GM21717 (cell line): ENCODE data around the gene CYYR1.

Source experiments
- ATAC-seq: cut with Tn5 transposase; IDR thresholded peaks from one replicate; pipeline ENCODE4 v1.9.1; 2021; ENCODE audit warnings: mild to moderate bottlenecking, moderate library complexity; ENCODE audit not compliant: unreplicated experiment

CYYR1 gene

DNA sequence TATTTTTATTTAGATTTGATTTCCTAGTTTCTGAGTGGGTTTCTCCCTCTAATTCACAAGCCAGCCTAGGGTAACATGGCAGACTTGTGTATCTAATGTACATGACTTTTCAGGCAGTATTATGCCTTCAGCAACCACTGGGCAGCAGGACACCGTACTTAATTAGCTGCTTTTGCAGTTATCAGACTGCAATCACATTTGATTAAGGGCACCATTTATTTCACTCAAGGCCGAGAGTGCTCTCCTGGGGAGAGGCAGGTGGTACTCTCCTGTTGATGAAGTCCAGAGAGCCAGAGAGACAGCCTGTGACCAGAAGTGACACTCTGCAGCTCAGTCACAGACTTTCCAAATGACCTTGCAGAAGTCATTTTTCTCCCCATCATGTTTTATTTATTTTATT lies 18.7 kb downstream of the CYYR1 start:
- ATAC-seq: no peak

DNA sequence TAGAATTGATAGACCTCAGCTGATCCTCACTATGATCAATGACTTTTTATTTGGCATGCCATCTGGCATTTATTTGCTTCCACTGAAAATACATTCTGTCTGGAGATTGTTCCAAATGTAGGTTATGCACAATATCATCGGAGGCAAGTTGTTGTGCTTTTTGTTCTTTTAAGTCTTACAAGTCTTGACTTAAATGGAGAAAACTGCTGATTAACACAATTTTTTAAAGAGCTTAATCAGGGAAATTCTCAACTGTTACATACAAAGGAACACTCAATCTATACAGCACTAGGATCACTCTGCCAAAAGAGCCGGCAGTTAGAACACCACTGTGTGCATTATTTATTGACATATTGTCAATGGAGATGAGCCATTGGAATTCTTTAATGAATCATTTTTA lies 19.2 kb downstream of the CYYR1 start:
- ATAC-seq: no peak

DNA sequence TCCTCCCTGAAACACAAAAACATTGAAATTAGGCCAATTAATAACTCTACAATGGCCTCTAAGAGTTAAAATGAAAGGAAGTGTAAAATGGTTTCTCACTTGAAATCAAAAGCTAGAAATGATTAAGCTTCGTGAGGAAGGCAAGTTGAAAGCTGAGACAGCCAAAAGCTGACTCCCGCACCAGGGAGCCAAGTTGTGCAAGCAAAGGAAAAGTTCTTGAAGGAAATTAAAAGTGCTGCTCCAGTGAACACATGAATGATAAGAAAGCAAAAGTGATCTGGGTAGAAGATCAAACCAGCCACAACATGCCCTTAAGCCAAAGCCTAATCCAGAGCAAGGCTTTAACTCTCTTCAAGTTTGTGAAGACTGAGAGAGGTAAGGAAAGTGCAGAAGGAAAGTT lies 22.8 kb downstream of the CYYR1 start:
- no peak for ATAC-seq

DNA sequence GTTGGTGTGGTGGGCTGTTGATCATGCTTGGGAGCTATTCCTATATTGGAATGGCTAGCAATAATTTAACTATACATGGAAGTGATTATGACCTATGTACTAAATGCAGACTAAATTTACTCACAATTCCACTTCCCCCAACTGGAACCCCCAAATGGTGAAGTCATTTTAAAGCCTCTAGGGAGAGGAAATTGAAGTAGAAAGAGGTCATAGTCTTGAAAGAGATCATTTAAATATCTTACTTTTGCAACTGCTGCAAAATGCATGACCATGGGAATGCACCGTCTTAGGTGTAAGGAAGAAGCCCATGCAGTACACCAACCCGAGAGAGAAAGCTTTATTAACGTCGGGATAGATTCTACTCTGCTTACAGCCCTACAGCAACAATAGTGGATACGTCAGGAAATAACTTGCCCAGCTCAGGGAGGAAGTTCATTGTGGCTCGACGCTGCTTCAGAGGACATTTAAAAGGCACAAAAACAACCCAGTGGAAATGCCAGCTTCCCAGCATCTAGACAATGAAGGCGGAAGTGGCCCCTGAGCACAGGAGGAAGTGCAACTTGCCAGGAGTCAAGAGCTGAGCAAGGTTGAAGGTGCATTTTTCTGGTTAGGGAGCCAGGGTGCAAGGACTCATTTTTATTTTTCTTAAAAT lies 26.5 kb downstream of the CYYR1 start:
- ATAC-seq: no peak

DNA sequence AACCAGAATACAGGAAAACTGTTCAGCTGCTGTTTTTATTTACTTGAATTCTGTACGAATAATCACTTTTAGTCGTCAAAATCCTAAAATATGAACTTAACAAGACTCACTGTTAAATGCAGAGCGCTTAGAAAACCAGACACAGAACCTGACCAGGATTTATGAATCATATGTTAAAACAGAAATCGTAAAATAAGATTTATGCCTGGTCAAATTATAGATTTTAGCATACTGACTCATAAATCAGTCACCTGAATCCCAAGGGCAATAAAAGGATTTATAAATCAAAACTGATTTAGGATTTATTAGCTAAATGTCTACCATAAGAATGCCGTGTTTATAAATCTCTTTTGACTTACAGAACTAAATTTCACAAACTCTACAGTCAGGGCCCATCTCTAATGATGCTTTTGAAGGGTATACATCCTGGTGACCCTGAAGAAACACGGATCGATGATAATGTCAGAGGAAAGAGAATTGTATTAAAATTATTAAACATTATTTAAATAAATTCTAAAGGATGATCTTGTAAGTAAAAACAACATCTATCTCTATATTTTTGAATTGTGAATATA lies 28.8 kb downstream of the CYYR1 start:
- no peak for ATAC-seq

DNA sequence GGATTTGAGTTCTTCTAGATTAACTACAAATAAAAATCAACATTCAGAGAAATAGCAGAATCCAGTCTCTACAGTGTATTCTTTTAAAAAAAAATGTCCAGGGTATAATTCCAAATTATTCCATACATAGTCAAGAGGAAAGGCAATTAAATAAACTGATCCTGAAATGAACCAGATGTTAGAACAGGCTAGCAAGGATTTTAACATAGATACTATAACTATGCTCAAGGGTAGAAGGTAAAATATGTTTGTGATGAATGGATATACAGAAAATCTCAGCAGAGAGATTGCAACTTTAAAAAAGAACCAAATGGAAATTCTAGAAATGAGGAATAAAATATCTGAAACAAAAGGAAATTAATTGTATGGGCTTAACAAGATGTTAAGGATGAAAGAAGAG lies 32.4 kb downstream of the CYYR1 start:
- no peak for ATAC-seq

DNA sequence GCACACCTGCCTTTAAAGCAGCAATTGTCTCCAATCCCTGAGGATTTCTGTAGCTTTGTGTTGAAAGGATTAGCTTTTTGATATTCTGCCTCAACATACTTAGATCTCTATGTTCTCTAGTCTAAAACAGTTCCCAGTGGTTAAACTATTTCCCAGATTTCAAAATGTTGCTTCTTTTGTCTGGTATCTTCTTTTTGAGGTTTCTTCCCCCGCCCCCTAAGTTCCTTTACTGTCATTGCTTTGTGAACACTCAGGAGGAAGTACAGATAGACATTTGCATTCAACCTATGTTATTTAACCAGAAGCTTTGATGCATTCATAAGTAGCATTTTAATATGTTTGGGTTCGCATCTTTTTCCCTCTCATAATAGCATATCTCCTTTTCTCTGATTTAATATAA lies 33.5 kb downstream of the CYYR1 start:
- ATAC-seq: no peak

DNA sequence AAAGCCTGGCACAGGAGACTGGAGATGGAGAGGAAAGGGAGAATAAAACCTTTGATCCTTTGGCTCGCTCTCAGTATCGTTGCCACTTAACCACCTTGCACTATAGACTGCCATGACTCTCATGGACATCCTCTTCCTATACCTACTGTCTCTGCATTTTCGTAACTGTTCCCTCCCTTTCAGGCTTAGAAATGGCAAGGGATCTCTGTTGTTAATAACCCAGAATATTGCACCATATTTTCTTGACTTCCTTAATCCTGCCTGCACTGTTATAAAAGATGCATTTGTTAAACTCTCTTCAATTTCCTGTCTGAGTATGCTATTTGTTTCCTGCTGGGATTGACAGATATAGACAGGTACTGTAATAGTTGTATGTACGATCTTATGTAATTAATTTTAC lies 38.6 kb downstream of the CYYR1 start:
- no peak for ATAC-seq

DNA sequence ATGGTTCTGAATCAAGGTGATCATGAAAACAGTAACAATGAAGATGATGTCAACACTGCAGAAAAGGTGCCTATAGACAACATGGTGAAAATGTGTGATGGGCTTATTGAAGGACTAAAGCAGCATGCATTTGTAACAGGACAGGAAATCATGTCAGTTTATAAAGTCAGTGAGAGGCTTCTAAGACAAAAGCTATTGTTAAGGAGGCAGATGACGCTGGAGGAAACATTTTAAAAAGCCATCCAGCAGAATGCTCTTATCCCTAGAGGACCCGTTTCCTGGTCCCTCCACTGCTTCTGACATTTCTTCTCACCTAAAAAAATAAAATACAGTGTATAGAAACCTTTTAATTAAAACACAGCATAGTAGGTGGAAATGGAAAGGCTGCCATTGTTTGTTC lies 40.9 kb downstream of the CYYR1 start:
- ATAC-seq: no peak

DNA sequence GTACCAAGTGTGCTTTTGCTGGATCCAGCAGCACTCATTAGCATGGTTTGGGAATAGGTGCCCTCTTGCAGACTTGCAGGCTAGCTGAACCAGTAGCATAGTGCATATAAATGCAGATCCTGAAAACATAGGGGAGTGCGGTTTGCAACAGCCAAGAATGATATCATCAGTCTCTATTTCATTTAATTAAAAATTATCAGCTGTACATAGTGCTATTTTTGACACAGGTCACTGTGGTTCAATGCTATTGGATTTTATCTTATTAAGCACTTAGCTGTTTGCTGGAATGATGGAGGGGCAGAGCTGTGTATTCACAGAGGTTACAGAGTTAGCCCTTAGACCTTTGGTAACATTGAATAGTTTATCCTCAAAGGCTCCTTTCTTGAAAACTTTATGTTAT lies 43.6 kb downstream of the CYYR1 start:
- ATAC-seq: no peak

DNA sequence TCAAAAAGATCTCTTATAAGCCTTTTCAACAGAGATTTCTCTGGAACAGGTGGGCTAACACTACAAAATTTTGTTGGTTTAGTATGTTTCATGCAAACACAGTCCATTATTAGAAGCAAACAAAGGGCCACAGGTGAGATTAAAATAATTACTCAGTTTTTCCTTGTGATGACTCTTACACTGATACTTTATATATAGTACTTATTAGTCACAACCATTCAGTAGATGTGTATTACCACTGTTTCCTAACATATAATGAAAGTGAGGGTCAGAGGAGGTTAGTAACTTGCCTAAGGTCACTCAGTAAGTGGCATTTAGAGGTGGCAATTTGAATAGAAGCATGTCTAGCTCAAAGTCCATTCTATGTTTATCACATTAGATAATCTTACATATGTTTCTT lies 44.2 kb downstream of the CYYR1 start:
- ATAC-seq: no peak

DNA sequence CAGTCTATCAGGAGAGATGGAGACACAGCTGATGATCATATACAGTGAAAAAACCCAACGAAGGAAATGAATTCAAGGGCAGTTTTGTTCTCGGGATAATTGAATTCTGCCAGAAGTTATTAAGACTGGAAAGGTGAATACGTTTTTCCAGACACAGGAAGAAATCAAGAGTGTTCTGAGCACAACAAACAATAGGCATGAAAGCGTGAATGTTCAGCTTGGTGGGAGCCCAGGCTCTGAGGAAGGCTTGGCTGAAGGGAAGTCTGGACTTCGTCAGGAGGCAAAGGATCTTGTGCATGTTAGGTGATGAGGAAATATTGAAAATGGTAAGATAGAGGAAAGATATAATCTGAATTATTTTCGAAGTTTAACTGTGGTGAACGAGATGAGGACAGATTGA lies 50.4 kb downstream of the CYYR1 start:
- ATAC-seq: no peak

DNA sequence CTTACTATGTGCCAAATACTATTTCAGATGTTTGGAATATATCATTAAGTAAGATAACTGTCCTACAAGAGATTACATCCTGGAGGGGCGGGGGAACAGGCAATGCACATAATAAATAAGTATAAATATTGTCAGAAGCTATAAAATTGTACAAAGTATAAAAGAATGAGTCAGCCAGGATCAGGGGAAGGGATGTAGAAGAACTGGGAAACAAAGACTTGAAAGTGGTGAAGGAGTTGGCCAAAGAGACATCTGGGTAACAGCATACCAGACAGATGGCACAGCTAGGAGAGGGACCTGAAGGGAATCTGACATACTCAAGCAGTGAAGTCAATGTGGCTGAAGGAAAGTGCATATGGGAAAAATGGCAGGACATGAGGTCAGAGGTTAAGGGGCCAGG lies 53.9 kb downstream of the CYYR1 start:
- ATAC-seq: no peak

DNA sequence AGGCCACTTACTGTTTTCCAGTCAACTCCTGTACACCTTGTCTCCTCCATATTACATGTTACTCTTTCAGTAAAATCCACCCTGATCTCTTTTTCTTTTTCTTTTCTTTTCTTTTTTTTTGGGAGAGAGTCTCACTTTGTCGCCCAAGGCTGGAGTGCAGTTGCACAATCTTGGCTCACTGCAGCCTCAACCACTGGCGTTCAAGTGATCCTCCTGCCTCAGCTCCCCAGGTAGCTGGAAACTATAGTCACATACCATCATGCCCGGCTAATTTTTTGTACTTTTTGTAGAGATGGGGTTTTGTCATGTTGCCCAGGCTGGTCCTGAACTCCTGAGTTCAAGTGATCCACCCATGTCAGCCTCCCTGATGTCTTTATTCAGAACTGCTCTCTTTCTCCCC lies 57.8 kb downstream of the CYYR1 start:
- ATAC-seq: no peak

DNA sequence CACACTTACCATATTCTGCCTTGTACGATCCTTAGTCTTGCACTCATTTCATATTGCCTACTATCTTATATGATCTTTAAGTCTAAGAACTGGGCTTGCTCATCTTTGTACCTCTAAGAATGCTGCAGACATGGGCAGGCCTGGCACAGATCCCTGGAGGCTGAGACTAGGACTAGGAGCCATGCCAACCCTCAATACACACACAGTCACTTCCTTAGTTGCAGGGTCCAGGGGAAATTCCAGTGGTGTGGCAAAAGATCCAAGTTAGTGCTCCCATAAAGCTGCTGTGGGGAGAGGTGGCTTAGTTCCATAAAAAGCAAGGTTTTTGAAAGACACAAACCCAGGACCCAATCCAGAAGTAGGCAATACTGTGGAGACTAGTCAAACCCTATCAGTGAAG lies 59.9 kb downstream of the CYYR1 start:
- ATAC-seq: no peak

DNA sequence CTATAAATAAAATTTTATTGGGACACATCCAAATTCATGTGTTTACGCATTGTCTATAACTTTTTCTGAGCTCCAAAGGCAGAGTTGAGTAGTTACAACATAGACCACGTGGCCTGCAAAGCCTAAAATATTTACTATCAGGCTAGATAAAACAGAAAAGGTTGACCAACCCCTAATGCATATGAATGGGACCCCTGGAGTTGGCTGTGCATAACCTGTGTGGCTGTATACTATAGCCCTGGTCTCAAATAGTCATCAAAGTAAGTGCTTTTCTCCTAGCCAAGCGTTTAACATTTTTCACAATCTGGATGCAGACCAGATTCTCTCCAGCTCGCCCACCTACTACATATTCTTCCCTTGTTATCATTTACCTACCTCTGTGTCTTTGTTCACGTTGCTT lies 60.4 kb downstream of the CYYR1 start:
- ATAC-seq: no peak

DNA sequence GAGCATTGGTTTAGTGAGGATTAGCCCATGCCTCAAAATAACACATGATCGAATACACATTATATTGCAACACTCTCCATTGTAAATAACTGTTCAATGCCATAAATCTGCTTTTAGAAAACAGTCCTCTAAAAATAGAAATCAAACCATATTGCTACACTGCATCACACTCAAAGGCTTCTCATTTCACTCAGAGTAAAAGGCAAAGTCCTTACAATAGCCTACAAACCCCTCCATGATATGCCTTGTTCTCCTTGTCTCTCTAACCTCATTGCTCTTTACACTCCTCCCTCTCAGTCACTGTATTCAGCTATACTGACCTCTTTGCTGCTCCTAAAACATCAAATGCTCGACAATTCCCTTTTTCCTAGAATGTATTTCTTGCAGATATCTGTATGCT lies 64.2 kb downstream of the CYYR1 start:
- no peak for ATAC-seq

DNA sequence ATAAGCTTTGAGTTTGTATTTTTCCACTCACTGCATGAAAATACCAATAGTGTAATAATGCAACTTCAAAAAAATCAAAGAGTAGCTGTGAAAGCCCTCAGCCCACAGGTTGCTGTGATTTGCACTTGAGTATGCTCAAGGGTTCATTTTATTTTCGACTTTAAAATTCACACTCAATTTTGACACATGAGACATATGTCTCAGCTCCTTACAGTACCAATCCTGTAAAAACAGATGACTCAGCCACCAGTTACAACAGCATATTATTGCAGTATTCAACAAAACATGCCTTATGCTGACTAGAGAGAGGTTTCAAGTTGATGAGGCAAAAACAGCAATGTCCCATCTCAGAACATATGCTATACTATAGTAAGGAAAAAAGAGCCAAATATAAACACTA lies 66.1 kb downstream of the CYYR1 start:
- no peak for ATAC-seq

DNA sequence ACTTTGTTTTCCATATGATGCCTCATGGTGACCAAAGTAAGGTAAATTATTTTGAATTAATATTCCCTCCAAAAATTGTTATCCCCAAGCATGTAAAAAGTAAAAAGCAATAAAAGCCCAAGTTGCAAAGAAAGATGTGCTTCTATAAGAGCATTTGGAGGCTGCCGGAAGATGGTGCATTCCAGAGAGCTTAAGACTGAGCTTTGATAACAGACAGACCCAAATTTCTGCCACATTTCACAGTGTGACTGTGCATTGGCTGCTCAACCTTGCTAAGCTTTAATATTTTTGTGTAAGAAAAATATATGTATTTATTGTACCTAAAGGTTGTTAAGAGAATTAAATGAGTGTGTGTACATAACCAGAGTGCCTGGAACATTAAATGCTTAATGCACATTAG lies 67.9 kb downstream of the CYYR1 start:
- ATAC-seq: no peak

DNA sequence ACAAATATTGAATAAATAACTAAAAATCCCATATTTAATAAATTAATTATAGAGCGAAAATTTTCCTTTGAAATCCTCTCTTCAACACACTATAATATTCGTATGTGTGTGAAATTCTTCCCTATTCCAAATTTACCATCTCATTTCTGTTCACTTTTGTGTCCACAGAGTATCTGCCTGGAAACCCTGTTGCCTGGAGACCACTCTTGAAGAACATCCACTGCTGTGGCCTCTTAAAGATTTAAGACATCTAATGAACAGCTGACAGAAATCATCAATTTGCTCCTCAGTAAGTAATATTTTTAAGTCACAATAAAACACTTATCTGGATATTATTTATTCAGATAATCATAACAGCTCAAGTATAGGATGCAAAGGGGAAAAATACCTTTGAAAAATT lies 69.7 kb downstream of the CYYR1 start:
- no peak for ATAC-seq

DNA sequence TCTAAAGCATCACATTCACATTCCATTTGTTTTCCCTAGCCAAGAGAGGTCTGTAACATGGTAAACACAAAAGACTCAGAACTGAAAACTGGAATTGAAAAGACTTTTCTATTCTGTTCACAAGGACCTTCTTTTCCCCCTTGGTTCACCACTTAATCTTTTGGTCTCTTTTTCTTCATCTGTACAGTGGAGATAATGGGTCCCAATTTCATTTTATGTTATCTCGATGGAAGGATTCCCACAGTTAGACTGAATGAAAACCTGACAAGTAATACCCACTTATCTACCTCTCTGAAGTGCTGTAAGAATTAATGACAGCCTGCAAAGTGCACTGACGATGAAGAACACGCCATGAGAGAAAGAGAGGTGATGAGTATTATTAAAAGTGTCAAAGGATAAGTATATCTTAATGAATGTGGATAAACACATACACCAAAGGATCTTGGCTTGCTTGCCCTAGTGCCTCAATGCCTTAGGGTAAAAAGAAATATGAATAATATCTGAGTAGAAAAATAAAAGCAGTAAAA lies 71.5 kb downstream of the CYYR1 start:
- ATAC-seq: no peak

DNA sequence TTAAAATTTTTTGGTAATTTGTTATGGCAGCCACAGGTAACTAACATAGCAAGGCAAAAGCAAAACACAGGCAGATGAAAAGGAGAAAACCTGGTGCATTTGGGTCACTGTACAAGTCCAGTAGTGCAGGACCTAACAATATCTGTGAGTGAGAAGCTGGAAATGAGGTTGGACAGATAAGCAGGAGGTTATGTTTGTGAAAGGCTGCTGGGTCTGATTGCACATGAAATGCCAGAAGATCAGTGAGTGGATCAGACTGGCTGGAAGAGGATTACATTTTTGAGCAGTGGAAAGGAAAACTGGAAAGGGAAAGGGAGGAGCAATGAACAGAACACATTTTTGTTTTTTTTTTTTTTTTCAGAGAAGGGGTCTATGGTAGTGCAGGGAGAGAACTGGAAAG lies 73.6 kb downstream of the CYYR1 start:
- no peak for ATAC-seq

DNA sequence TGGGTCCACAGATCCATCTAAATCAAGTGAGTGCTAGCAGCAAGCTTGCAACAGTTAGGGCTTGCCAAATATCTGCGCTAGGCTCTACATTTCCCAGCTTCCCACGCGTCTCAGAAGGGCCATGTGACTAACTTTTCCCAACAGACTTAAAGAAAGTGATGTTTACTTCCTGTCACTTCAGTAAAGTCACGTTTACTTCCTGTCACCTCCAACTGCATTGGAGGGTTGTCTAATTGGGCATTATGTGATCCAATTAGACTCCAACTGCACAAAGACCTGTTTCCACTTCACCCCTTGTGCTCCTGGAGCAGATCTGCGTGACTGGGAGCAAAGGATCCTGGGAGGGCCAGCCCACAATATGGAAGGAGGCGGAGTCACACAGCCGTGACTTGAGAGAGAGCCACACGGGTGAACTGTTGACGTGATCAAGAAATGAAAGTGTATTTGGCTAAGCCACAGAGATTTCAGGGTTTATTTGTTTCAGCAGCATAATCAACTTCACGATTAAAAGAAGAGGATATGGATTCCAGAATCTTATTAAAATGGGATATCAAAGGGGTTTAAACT lies 77.7 kb downstream of the CYYR1 start:
- ATAC-seq: no peak
